ENCODE data around the gene UNC45A. TPM values are rescaled to one million over a fixed set of nuclear protein-coding genes. Genes with fewer than 3 reads are reported as not detected.

UNC45A gene
- total RNA-seq, 1 experiment from 2014 or later, result 101 TPM

DNA sequence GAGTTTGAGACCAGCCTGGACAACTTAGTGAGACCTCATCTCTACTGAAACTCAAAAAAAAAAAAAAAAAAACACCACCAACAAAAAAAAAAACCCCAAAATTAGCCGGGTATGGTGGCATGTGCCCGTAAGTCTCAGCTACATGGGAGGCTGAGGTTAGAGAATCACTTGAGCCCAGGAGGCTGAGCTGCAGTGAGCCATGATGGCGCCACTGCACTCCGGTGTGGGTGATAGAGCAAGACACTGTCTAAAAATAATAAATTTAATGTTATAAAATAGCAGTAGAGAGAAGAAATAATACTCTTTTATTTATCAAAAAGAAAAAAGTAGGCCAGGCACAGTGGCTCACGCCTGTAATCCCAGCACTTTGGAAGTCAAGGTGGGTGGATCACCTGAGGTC is 37.0 kb downstream of the UNC45A start:
- CTCF ChIA-PET, result interaction anchor here (1.5 kb wide), 1 partner anchor 61 kb away, joined by 5 read pairs; no protein-coding TSS in a partner anchor
- TF ChIP-seq, protein P1, sequence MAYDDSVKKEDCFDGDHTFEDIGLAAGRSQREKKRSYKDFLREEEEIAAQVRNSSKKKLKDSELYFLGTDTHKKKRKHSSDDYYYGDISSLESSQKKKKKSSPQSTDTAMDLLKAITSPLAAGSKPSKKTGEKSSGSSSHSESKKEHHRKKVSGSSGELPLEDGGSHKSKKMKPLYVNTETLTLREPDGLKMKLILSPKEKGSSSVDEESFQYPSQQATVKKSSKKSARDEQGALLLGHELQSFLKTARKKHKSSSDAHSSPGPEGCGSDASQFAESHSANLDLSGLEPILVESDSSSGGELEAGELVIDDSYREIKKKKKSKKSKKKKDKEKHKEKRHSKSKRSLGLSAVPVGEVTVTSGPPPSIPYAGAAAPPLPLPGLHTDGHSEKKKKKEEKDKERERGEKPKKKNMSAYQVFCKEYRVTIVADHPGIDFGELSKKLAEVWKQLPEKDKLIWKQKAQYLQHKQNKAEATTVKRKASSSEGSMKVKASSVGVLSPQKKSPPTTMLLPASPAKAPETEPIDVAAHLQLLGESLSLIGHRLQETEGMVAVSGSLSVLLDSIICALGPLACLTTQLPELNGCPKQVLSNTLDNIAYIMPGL (CRISPR knock-in tag; IDR thresholded peaks at IDR 0.05), result no peak
- TF ChIP-seq, protein P2, sequence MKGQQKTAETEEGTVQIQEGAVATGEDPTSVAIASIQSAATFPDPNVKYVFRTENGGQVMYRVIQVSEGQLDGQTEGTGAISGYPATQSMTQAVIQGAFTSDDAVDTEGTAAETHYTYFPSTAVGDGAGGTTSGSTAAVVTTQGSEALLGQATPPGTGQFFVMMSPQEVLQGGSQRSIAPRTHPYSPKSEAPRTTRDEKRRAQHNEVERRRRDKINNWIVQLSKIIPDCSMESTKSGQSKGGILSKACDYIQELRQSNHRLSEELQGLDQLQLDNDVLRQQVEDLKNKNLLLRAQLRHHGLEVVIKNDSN (CRISPR knock-in tag; IDR thresholded peaks at IDR 0.05), result no peak
- TF ChIP-seq FOXJ3 (CRISPR knock-in tag; IDR thresholded peaks at IDR 0.05; ENCODE audit: borderline replicate concordance) (no peak), JUN (CRISPR knock-in tag; IDR thresholded peaks at IDR 0.05) (no peak), MLX (CRISPR knock-in tag; IDR thresholded peaks at IDR 0.05) (no peak), NR3C1 (CRISPR knock-in tag; conservative IDR thresholded peaks at IDR 0.05; ENCODE audit: low read depth) (no peak), CTCF (IDR thresholded peaks at IDR 0.05) (no peak), TEAD1 (CRISPR knock-in tag; IDR thresholded peaks at IDR 0.05) (no peak), MXD4 (CRISPR knock-in tag; IDR thresholded peaks at IDR 0.05; ENCODE audit: borderline replicate concordance) (no peak), GABPB1 (CRISPR knock-in tag; IDR thresholded peaks at IDR 0.05) (no peak), TCF7 (CRISPR knock-in tag; IDR thresholded peaks at IDR 0.05; ENCODE audit: low read depth) (no peak), ZBTB21 (CRISPR knock-in tag; IDR thresholded peaks at IDR 0.05; ENCODE audit: borderline replicate concordance) (no peak), ZNF281 (CRISPR knock-in tag; IDR thresholded peaks at IDR 0.05) (no peak), ZNF512 (CRISPR knock-in tag; IDR thresholded peaks at IDR 0.05; ENCODE audit: borderline replicate concordance) (no peak), EMX1 (CRISPR knock-in tag; IDR thresholded peaks at IDR 0.05) (no peak), PRRX2 (CRISPR knock-in tag; IDR thresholded peaks at IDR 0.05) (no peak), ZNF219 (CRISPR knock-in tag; IDR thresholded peaks at IDR 0.05; ENCODE audit: borderline replicate concordance) (no peak)
- TF ChIP-seq, protein P3, sequence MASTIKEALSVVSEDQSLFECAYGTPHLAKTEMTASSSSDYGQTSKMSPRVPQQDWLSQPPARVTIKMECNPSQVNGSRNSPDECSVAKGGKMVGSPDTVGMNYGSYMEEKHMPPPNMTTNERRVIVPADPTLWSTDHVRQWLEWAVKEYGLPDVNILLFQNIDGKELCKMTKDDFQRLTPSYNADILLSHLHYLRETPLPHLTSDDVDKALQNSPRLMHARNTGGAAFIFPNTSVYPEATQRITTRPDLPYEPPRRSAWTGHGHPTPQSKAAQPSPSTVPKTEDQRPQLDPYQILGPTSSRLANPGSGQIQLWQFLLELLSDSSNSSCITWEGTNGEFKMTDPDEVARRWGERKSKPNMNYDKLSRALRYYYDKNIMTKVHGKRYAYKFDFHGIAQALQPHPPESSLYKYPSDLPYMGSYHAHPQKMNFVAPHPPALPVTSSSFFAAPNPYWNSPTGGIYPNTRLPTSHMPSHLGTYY (CRISPR knock-in tag; IDR thresholded peaks at IDR 0.05), result no peak
- H3K27ac Mint-ChIP-seq, result no peak overlapping the region
- H3K4me1 Mint-ChIP-seq, result no peaks in the 10 kb centered on the region
- H3K4me3 Mint-ChIP-seq, result no peak overlapping the region
- no peaks in the 10 kb centered on the region for H3K9me3 Mint-ChIP-seq
- DNase-seq (ENCODE audit: low spot score) (no peak), ATAC-seq (no peak)
- no peaks in the 10 kb centered on the region for H3K27me3 Mint-ChIP-seq (ENCODE audit: low read depth)
- peaks cover 78% of the 10 kb centered on the region for H3K36me3 Mint-ChIP-seq
- POLR2A ChIA-PET, result interaction anchor here (0.6 kb wide), 1 partner anchor 9 kb away, joined by 3 read pairs; no protein-coding TSS in a partner anchor

All from WTC11 (cell line).